ENCODE results near the gene MORF4L2.

DNA sequence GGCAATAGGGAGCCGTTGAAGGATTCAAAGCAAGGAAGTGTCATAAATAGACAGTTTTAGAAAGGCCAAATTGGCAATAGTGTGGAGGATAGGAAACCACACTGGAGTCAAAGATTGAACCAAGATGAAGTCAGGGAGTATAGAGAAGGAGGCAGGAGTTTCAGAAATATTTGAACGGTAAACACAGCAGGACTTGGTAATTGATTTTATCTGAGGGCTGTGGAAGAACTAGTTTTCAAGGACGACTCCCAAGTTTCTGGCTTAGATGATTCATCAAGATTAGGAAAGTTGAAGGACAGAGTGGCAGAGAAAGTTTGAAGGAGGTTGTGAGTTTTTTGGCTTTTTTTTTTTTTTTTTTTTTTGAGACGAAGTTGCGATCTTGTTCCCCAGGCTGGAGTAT, 12.7 kb upstream of the MORF4L2 start:
- TF ChIP-seq, protein P1, sequence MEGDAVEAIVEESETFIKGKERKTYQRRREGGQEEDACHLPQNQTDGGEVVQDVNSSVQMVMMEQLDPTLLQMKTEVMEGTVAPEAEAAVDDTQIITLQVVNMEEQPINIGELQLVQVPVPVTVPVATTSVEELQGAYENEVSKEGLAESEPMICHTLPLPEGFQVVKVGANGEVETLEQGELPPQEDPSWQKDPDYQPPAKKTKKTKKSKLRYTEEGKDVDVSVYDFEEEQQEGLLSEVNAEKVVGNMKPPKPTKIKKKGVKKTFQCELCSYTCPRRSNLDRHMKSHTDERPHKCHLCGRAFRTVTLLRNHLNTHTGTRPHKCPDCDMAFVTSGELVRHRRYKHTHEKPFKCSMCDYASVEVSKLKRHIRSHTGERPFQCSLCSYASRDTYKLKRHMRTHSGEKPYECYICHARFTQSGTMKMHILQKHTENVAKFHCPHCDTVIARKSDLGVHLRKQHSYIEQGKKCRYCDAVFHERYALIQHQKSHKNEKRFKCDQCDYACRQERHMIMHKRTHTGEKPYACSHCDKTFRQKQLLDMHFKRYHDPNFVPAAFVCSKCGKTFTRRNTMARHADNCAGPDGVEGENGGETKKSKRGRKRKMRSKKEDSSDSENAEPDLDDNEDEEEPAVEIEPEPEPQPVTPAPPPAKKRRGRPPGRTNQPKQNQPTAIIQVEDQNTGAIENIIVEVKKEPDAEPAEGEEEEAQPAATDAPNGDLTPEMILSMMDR (conservative IDR thresholded peaks at IDR 0.05; ENCODE audit: low read length) = no peak
- no peak for TF ChIP-seq EZH2phosphoT487 (IDR thresholded peaks at IDR 0.05; ENCODE audit: borderline replicate concordance, low read depth, low read length)

Measured in OCI-LY7 (cell line).